ENCODE data around the gene SPDYE3.
A peak's percentile ranks its signal among the peaks of the same experiment; 100 is the strongest.
"Not testable (repeated sequence)": the region's sequence is repeated elsewhere in the genome, so short reads cannot be mapped to it uniquely, and the experiment has no call there.

SPDYE3 gene, protein sequence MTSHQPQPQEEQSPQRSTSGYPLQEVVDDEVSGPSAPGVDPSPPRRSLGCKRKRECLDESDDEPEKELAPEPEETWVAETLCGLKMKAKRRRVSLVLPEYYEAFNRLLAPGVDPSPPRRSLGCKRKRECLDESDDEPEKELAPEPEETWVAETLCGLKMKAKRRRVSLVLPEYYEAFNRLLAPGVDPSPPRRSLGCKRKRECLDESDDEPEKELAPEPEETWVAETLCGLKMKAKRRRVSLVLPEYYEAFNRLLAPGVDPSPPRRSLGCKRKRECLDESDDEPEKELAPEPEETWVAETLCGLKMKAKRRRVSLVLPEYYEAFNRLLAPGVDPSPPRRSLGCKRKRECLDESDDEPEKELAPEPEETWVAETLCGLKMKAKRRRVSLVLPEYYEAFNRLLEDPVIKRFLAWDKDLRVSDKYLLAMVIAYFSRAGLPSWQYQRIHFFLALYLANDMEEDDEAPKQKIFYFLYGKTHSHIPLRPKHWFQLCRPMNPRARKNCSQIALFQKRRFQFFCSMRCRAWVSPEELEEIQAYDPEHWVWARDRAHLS

DNA sequence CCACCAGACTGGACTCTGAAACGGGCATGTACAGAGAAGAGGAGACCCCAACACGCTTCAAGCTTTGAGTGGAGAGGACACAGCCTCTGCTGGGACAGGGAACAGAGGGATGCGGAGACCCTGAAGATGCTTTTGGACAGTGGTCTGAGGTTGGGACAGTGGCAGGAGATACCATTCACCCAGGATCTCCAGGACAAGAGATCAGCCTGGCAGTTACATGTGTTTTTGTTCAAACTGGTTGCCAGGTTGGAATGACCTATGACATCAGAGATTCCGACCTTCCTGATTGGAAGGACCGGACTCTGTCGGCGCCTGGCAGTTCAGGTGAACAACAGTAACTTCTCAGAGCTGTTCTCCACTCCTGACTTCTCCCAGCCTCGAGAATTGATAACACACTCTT, at the start of gene SPDYE3:
Gene SPDYE3, plus strand, starts transcription at position 301 of the 400 bp plus-strand sequence. CDS start 184 bp downstream, outside the sequence.
- not testable (repeated sequence) for DNase-seq

DNA sequence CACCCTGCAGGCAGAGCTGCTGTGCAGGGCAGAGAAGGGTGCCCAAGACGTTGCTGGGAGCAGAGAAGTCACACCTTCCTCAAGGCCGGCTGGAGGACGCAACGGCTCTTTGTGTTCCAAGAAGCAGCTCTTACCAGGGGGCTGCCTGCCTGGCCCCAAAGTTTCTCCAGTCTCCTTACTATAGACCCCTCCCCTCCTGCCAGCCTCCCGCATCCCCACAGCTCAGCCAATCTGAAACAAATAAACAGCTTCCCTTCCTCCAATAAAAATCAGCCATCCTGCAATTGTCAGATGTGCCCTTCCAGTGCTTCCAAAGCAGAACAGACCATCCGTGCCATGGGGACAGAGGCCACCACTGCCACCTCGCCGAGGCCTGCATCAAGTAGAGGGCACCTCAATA, 47.5 kb upstream of the SPDYE3 start:
- DNase-seq: not testable (repeated sequence)

- not testable (repeated sequence) for DNase-seq
Observed at GRCh38 chr7:100262896-100263295, 44.6 kb upstream of the SPDYE3 start.

DNA sequence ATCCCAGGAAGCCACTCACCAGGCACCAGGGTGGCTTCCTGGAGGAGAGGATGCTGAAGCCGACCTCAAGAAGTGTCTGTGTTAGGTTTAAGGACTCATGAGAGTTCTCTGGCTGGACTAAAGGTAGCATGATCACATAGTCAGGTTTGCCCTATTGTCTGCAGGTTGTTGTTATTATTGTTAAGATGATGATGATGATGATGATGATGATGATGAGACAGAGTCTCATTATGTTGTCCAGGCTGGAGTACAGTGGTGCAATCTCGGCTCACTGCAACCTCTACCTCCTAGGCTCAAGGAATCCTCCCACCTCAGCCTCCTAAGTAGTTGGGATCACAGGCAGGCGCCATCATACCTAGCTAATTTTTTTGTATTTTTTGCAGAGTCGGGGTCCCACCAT, 43.3 kb upstream of the SPDYE3 start:
- DNase-seq: not testable (repeated sequence)

DNA sequence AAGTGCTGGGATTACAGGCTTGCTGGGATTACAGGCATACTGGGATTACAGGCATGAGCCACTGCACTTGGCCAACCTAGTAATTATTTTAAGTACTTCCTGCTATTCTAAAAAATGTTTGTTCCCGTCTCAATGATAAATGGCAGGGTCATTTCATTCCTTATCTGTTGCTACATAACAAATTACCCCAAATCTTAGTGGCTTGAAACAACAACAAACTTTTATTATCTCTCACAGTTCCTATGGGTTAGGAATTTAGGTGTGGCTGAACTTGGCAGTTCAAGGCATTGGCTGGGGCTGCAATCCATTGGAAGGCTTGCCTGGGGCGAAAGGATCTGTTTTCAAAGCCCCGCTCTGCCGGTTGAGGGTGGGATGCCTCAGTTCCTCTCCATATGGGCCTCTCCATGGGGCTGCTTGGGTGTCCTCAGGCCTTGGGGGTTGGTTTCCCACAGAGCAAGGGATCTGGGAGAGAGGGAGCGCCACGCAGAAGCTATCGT, 42.8 kb upstream of the SPDYE3 start:
- not testable (repeated sequence) for DNase-seq

GRCh38 chr7:100265851-100266250, 41.7 kb upstream of the SPDYE3 start:
- DNase-seq: not testable (repeated sequence)

GRCh38 chr7:100266576-100267354, 40.7 kb upstream of the SPDYE3 start:
- no peak for DNase-seq

DNA sequence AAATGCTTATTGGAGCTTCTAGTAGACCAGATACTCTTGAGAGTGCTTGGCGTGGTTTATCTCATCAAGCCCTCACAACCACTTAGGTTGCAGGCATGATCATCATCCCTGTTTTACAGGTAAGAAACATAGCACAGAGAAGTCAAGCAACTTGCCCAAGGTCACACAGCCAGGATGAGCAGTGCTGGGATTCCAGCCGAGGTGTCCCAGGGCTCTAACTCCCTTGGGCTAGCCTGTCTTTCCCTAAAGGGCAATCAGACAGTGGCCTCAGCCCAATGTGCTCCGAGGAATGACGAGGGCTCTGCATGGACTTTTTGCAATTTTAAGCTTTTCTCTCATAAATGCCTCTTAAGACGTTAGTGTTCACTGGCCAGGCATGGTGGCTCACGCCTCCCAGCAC, 39.9 kb upstream of the SPDYE3 start:
- DNase-seq: no peak

DNA sequence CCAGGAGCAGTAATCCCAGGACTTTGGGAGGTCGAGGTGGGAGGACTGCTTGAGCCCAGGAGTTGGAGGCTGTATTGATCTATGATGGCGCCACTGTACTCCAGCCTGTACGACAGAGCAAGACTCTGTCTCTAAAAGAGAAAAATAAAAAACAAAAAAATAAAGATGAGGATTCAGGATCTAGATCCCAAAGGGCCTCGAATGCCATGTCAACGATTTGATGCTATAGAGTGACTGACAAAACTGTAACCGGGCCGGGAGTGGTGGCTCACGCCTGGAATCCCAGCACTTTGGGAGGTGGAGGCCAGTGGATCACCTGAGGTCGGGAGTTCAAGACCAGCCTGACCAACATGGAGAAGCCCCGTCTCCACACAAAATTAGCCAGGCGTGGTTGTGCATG, 38.6 kb upstream of the SPDYE3 start:
- not testable (repeated sequence) for DNase-seq

DNA sequence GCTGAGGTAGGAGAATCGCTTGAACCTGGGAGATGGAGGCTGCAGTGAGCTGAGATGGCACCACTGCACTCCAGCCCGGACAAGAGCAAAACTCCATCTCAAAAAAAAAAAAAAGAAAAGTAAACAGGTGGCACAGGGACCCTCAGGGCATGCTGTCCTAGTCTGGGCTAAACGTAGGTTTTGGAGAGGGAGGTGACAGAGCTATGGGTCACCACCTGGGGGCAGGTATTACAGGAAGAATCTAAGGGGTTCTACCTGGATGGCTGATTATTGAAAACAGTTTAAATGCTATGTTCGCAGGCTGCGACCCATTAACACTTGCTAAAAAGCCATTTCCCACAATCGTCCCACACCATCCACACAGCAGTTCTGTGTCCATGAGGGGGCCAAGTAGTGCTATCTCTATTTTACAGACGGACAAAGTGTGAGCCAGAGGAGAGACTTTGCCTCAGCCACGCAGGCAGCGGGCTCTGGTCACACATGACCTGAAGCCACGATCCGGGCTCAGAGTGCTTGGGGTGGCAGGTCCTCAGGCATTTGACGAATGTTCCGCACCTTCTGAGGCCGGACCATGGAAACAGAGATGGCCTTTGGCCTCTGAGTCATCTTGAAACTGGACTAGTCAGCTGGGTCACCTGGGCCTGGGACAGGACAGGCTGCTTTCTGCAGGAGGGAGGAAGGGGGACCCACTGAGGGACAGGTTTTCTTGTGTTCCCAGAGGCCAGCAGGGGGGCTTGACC, 38.0 kb upstream of the SPDYE3 start:
- not testable (repeated sequence) for DNase-seq

DNA sequence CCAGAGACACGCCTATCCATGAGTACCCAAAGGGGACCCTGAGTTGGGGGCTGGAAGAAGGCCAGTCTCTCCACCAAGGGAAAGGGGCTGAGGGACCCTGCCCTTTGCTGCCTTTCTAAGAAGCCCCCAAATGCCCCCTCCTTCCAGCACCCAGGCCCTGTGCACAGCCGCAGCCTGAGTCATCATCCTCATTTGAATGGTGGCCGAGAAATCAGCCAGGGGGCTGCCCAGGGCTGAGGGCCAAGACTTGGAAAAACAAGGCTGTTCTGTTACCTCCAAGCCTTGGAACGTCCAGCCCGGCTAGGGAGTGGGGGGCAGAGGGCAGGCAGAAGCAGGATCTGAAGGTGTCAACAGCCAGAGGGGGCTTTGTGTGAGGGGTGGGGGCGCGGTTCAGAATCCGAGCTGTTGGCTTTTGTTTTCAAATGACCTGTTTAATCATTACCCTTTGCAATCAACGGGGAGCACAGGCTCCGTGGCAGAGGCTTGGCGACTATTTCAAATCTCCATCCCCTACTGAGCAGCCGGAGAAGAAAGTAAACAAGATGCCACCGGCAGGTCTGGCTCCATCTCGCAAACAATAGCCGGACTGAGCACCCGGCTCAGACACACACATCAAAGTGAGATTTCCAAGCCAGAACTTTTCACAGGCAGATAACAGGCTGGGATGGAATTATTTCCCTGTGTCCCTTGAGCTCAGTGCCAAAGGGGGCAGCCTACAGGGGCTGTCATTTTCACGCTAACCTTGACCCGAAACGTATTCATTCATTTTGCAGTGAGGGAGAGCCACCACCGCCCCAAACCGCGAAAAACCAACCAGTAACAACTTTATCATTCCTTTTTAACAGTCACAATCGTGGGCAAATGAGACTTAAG, 37.2 kb upstream of the SPDYE3 start:
- not testable (repeated sequence) for DNase-seq

GRCh38 chr7:100270941-100271593, 36.4 kb upstream of the SPDYE3 start:
- DNase-seq: not testable (repeated sequence)

DNA sequence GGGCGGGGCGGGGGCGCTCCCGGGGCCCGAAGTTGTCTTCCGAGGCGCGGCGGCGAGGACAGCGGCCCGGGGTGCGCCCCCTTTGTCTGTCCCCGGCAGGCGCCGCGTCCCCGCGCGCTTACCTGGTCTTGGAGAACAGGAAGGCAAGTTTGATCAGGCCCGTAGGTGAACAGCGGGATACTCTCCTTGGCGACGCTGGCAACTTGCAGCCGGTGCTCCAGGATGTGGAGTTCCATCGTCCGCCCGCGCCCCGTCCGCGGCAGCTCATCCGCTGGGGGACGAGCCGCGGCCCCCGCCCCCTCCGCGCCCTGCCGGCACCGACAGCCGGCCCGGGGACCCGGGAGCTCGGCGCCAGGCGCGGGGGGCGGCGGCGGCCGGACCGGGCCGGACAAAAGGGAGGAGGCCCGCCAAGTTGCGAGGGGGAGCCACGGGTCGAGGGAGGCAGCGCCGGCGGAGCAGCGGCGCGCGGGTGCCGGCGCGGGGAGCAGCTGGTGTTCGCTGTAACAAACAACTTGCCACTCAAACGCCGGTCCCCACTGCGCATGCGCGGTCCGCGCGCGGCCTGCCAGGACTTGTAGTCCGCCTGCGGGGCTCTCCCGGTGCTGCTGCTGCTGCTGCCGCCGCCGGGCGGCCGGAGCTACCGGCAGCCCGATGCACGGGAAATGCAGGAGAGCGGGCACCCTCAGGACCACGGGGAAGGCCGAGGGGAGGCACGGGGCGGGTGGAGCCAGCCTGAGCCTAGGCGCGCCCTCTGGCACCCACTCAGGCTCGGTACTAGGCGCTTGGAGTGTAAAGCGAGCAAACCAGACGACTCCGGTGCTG, 35.6 kb upstream of the SPDYE3 start:
- DNase-seq: peak; percentile 94 to 98 (median 96)

DNA sequence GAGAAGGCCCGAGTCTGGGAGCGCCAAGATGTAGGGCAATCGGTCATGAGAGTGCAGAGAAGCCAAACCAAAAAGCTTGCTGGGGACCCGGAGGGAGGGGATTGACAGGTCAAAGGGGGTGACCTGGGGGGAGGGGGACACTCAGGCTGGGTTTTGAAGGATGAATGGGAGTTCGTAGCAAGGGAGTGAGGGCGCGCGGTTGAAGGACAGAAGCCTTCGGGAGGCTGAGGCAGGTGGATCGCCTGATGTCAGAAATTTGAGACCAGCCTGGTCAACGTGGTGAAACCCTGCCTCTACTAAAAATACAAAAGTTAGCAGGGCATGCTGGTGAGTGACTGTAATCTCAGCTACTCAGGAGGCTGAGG, 35.0 kb upstream of the SPDYE3 start:
- DNase-seq: not testable (repeated sequence)

DNA sequence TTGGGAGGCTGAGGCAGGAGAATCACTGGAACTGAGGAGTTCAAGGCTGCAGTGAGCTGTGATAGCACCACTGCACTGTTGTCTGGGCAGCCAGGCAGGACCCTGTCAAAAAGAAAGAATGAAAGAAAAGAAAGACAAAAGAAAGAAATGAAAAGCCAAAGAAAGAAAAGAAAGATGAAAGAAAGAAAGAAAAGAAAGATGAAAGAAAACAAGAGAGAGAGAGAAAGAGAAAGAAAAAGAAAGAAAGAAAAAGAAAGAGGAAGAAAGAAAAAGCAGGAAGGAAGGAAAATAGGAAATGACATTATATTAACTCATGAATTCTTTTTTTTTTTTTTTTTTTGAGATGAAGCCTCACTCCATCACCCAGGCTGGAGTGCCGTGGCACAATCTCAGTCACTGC, 32.4 kb upstream of the SPDYE3 start:
- DNase-seq: no peak

- DNase-seq: not testable (repeated sequence)
Observed at GRCh38 chr7:100276126-100276525, 31.4 kb upstream of the SPDYE3 start.

DNA sequence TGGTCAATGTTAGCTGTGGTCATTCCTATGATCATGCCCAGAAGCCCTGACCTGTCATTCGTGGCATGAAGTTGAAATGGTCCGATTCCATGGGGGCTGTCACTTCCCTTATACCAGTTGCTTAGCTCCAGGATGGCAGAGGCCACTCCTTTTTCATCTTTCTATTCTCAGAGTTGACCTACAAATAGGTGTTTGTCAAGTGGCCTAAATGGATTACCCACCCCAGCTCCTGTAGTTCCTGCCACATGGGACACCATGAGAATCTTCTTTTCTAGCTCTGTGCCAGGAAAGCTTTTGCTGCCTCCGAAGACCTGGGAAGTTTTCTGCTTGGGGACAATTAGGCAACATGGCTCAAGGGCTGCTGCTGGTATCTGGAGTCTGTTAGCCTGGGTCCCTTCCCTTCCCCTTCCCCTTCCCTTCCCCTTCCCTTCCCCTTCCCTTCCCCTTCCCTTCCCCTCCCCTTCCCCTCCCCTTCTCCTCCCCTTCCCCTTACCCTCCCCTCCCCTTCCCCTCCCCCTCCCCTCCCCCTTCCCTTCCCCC, 25.4 kb upstream of the SPDYE3 start:
- DNase-seq: not testable (repeated sequence)

DNA sequence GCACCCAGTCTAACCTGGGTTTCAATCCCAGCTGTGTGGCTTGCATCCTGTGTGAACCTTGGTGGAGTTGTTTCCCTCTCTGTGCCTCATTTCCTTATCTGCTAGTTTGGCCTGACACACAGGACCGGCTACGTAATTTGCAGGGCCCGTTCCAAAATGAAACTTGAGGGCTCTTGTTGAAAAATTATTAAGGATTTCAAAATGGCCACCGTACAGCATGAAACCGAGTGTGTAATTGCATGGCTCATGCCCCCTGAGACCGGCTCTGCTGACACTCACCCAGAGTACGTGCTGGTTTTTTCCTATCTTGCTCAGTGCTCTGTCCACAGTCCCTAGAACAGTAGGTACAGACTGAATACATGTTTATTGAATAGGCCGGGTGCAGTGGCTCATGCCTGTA, 24.4 kb upstream of the SPDYE3 start:
- DNase-seq: not testable (repeated sequence)

DNA sequence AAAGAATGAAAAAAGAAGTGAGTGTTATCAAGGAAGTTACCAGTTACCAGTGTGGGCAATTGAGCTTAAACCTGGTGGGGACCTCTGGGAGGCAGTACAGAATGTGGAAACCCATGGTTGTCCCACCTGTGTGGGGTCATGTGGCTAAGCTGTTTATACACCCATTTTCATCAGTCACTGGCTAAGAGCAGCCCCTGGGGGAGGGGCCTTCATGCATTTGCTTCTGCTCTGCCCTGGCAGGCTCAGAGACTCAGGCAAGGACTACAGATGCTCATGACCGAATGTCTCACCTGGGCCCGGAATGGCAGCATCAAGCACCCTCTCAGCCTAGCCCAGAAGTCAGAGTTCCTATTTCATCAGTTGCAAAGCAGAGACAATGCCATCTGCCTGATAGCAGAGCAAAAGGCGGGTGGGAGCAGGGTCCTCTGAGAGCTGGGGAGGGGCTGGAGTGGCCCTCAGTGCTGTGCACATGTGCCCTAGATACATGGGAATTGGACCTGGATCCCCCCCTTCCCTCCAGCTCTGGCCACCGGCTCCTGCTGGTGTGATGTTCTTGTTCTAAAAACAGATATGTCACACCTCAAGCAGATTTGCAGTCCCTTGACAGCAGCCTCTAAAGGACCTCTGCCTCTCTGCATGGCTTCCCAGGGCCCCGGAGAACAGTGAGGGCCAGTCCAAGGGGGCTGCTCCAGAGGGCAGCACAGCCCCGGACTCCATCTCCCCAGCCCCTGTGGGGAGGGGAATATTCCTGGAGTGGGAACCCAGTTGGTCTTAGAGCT, 20.1 kb upstream of the SPDYE3 start:
- DNase-seq: not testable (repeated sequence)
